ENCODE measurements around the gene GPRC5C.

GPRC5C gene

DNA sequence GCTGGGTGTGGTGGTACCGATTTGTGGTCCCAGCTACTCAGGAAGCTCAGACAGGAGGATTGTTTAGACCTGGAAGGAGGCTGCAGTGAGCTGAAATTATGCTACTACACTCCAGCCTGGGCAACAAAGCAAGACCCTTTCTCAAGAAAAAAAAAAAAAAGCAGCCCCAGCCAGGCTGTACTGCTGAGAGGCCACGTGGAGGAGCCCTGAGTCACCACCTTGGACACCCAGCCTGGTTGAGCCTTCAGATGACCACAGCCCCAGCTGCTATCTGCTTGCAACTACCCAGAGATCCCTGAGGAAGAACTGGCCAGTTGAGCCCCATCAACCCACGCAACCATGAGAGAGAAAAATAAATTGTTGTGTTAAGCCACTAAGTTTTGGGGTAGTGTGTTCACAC lies 23.6 kb upstream of the GPRC5C start:
- DNase-seq, result no peak

DNA sequence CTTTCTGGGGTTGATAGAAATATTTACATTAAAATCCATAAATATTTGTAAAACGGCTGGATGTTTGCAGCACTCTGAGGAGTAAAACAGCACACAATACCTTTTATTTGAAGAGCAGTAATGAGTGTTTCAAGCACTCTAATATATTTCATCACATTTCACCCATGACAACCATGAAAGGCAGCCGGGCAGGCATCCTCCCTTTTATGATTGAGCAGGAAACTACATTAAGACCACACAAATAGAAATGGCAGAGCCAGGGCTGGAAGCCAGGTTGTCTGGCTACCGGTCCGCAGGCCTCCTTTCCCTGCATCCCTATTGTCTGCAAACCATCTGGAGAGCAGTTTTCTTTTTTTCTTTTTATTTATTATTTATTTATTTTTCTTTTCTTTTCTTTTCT lies 23.1 kb upstream of the GPRC5C start:
- DNase-seq, result no peak

DNA sequence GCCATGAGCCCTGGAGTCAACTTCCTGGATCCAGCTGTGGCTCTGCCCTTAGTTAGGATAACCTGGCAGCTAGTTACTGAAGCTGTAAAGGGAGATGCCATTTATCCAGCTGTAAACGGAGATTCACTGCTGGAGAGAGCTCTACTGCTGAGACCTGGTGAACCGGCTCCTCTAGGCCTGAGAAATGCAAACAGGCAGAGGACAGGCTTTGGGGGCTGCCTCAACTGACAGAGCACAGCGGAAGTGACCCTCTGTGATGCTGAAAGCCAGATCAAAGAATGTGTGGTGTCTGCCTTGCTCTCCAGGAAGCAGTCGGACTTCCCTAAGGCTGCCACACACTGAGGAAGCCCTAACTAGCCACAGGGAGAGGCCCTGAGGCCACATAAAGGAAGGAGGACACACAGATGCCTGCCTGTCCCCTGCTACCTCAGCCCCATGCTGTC lies 21.9 kb upstream of the GPRC5C start:
- no peak for DNase-seq

DNA sequence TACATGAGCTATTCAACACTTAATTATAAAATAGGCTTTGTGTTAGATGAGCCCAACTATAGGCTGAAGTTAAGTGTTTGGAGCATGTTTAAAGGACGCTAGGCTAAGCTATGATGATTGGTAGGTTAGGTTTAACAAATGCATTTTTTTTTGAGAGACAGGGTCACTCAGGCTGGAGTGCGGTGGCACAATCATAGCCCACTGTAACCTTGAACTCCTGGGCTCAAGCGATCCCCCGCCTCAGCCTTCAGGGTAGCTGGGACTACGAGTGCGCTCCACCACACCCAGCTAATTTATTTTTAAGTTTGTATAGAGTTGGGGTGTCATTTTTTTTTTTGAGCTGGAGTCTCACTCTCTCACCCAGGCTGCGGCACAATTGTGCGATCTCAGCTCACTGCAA lies 19.3 kb upstream of the GPRC5C start:
- no peak for DNase-seq

DNA sequence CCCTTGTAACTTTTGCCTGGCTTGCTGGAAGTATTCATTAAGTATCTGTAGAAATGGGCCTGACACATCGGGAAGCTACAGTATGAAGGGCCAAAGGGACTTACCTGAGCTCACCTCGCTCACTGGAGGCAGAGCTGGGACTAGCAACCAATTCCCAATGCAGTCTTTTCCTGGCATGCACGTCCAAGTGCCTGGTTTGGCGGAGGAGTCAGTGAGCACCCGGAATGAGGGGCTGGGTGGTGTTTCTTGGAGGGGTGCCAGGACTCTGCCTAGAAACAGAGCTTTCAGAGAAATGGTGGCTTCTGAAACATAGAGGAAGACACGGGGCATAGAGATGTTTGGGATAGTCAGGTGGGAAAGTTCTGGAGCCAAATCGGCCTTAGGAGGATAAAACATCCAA lies 18.4 kb upstream of the GPRC5C start:
- DNase-seq, result no peak

DNA sequence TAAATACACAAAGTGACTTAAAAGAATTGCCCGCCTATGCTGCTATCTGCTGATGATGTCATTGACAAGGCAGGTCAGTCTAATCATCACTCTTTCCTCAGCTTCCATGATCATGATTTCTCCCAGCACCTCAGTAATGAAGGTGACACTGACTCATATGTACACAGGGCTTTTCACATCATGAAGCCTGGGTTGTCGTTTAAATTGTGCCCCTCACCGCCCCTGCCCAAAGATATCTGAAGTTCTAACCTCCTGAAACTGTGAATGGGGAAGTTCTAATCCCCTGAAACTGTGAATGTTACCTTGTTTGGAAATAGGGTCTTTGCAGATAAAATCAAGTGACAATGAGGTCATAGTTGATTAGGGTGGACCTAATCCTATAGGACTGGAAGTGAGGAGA lies 17.4 kb upstream of the GPRC5C start:
- DNase-seq, result no peak

DNA sequence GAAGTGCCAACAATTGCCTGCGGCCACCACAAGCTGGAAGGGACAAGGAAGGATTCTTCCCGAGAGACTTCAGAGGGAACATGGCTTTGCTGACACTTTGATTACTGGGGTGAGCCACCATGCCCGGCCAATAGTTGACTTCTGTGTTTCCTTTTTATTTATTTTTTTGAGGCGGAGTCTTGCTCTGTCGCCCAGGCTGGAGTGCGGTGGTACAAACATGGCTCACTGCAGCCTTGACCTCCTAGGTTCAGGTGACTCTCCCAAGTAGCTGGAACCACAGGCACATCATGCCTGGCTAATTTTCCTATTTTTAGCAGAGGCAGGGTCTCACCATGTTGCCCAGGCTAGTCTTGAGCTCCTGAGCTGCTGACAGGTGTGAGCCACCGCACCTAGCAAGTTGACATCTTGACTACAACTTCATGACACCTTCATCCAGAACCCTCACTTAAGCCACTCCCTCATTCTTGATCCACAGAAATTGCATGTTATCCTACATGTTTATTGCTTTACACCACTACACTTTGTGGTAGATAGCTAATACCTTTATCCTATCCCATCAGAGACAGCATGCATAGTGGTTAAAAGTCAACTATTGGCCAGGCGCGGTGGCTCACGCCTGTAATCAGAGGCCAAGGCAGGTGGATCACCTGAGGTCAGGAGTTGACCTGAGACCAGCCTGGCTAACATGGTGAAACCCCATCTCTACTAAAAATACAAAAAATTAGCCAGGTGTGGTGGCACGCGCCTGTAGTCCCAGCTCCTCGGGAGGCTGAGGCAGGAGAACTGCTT lies 16.1 kb upstream of the GPRC5C start:
- DNase-seq, result no peak

DNA sequence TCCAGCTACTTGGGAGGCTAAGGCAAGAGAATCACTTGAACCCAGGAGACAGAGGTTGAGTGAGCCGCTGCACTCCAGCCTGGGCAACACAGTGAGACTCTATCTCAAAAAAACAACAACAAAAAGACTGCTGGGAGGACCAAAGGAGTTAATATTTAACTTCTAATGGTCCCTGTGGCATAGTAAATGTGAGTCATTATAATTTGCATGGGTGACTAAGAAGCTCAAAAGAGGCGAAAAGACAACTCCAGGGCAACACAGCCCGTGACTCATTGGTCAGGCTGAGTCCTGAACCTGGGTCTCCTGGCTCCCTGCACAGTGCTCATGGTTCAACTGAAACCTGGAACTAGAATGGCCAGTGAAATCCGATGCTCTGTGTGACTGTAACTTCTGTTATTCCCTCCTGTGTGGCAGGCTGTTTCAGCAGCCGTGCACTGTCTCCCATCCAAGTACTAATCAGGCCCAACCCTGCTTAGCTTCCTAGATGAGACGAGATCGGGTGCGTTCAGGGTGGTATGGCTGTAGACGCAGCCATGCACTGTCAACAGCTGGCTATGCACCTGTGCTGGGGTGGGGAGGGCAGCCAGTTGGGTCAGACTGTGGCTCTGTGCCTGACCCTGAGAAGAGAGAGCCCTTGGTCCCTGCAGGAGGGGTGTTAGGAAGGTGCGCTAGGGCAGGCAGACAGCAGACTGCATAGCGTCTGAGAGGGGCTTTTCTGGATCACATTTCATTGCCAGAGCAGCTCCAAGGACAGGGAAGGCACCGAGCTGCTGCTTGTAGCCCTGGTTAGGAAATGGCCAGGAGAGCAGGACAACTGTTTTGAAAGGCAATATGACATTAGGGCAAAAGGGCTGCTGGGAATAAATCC lies 14.5 kb upstream of the GPRC5C start:
- DNase-seq, result no peak

DNA sequence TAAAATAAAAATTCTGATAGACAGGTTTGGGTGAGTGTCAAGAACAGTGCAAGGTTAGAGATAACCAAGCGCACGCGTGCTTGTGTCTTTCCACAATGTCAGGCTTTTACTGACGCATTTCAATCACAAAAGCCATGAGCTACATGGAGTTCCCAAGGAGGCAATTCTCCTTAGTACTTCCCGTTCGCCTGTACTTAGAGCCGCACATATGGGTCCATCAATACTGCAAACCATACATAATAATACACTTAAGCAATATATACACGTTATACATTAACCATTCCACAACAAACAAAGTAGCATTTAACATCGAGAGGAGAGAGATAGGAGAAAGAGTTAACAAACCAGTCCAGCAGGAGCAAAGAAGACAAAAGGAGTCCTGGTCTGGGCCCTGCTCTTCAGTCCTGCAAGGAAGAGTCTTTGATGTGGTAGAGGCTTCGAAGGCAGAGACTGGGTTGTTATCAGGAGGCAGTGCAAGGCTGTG lies 11.9 kb upstream of the GPRC5C start:
- no peak for DNase-seq

DNA sequence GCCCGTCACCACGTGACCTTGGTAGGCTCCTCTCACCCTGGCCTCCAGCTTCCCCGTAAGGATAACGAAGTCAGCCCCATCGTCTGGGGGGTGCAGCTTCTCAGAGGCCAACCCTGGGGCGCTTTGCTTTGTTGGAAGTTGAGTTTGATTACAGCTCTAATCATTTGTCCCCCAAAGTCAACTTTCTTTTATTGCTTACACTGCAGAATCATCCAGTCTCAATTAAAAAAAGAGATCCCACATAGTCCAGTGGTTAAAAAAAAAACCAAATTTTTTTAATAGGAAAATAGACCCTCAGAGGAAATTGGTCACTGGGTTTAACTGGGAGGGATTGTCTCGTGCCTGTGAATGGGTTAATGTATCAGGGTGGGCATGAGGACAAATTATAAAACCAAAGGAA lies 7.8 kb upstream of the GPRC5C start:
- no peak for DNase-seq

DNA sequence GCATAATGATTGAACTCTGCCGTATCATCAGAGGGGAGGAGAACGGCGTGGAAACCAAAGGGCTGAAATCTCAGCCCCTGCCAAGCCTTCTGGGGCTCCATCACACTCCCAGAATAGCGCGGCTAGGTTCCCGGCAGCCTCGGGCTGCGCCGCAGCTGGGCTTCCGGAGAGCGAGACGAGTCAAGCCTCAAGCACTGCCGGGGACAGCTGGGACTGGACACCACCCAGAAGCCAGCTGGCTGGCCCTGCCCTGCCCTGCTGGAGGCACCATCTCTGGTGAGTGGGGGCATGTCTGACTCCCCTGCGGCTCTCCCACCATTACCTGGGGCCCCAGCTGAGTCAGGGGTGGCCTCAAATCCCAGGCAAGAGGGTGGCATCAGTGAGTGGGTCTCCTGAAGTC lies 7.2 kb upstream of the GPRC5C start:
- DNase-seq, result no peak

DNA sequence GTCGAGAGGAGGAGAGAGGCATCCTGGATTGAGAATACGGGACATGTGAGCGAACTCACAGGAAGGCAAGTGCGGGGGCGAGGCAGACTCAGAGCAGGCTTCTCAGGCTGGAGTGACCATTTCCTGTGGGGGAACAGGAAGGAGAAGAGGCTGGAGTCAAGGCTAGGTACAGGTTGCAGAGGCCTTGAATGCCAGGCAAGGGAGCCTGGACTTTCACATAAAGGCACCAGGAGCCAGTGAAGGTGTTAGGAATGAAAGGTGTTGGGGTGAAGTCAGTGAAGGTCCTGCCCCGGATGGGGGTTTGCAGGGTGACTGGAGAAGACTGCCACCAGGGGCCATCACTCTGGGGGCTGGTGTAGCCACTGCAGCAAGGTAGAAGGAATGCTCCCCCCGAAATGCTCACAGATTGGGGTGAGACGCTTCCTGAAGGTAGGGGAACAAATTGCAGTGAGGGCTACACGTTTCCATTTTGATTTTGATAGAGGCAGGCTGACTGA lies 5.3 kb upstream of the GPRC5C start:
- DNase-seq, result no peak

DNA sequence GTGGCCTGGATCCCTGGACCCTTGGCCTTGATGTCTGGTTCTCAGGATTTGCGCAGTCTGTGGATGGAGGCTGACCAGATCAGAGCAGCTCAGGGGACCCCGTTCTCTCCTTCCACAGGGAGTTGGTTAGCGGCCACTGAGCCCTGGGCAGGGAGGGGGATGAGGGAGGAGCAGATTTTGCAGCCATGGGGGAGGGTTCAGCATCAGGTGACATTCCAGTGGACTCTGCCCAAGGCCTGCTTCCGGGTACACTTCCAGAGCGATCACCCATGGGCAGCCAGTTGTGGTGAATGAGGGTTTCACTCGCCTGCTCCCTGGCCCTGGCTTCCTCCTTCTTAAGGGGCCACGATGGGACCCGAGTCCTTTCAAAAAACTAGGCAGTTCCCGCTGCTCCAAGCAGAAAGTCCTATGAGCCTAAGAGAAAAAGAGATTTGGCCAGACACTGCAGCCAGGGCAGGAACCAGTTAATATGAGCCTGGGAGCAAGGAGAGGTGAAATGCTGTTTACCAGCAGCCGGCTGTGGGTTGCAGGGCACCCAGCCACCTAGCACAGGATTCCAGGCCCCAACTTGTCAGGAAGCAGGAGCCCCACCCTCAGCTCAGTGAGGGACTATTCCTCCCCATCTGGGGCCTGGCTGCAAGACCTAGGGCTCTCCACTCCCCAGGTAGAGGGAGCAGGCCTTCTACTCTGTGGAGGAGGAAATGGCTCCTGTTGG lies 4.7 kb upstream of the GPRC5C start:
- DNase-seq, result no peak

DNA sequence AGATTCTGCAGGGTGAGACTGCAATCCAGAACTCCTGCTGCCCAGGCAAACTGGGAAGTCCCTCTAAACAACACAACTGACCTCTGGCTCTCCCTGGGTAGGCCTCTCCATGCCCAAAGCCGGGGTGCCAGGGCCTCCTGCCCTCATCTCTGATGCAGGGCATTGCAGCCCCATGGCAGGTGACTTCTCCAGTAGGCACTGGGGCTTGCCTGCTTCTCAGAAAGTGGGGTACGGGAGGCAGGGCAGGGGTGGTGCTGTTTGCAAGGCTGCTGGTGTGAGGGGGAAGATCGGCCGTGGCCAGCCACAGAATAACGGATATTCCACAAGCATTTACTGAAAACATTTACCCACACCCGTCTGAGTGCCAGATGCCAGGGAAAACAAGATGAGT lies 4.1 kb upstream of the GPRC5C start:
- DNase-seq, result no peak

DNA sequence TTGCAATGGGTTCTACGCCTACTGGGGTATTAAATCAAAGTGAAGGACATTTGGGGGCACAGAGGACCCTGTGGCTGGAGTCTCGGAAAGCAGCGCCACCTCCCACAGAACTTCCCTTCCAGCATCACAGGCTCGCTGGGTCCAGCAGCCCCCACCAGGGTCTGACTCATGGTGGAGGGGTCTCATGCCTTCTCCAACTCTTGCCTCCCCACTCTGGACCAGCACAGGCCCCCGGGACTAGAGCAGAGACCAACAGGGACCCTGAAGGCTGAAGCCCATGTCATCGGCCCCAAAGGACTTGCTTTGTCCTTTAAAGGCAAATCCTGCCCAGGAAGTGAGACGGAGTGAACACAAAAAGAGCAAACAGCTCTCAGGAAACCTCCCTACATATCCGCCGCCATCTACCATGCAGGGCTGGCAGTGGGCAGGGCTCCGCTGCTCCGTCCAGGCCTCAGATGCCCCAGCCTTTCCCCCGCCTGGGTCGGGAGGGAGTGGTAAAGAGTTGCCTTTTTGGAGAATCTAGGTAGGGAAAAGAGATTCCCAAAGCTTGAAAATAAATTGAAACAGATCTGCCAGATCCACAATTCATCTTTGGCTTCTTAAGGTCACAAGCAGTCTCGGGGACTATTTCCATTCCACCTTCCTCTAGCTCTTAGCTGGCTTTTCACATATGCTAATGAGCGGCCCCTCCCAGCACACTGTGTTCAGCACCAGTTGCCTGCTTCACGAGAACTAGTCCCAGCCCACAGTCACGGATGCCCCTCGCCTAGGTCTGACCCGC lies 2.1 kb upstream of the GPRC5C start:
- DNase-seq, result no peak

DNA sequence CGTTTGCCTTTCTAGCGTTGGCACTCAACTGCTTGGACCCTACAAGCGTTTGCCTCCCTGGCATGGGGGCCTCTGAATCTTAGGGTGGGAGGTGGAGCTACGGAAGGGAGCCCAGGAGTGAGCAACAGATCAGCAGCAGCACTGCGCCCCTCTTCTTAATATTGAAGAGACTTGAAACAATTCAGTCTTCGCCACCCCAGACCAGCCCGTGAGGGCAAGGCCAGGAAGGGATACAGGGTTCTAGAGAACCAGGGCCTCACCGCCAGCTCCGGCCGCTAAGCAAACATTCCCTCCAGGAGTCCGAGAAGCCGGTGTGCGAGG lies 1.5 kb upstream of the GPRC5C start:
- DNase-seq, result no peak

DNA sequence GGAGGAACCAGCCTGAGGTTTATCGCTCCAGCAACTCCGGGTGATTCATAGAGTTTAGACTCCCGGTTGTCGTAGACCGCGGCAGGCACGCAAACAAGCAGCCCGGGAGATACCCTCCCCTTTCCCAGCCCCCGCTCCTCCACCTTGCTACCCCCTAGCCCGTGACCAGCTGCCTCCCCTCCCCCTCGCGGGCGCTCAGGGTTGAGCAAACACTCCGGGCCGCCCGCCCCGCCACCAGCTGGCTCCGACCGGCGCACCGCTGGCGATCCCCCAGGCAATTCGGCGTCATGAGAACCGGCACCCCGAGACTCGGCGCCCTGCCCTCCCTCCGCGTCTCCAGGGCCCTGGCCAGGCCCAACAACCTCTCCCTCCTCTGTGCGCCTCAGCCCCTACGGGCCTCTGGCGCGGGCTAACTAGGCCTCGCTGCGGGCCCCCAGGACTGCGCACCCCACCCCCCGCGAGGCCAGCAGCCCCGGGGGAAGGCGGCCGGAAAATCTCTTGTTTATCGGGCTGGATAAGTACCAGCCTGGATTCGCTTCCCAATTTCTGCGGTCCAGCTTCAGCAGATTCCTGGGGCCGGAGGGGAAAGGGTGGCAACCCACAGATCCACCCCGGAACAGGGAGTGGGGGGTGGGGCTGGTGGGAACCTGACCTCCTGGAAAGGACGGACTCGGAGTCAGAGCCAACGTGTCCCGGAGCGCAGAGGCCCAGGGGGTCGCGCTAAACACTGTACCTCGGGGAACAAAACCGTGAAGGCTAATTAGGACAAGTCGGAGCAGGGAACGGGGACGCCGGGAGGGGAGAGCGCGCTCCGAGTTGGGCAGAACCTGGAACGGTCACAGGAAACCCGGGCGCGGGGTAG lies 951 bp upstream of the GPRC5C start:
- peak in 1 of 2 donors; percentile 62 for DNase-seq

DNA sequence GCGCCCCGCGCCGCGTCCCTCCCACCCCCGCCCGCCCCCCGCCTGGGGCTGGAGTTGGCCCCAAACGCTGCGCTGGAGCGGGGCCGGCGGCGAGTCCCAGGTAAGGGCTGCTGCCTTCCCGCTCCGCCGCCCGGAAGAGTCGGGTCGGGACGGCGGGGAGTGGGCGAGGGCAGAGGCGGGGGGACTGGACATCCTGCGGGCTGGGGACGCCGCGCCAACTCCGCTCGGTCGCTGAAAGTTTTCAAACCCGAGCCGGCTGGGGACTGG lies 469 bp downstream of the GPRC5C start:
- DNase-seq, result no peak

DNA sequence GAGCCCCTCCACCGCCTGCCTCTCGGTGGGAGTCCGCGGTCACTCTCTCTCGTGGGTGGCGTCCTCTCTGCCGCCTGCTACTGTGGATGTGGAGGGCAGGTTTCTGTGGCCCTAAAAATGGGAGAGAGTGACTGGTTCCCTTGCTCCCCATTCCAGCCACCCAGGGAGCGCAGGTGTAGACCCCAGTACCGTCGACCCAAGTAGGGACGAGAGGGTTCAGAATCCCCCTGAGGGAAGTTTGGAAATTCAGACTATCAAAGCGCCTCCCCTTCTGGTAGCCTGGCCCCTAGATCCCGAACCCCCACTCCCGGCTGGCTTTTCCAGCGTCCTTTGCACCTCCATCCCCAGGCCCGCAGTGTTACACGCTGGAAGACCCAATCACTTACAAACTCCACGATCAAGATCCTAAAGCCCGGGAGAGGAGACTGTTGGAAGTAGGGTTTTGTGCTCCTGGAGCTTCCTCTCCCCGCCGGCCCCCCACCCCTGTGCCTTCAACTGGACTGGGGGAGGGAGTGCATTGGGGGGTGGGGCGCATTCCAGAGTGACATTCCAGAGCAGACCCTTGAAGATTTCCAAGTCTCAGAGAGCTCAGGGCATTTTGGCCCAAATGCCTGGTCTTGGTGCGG lies 991 bp downstream of the GPRC5C start:
- no peak for DNase-seq

DNA sequence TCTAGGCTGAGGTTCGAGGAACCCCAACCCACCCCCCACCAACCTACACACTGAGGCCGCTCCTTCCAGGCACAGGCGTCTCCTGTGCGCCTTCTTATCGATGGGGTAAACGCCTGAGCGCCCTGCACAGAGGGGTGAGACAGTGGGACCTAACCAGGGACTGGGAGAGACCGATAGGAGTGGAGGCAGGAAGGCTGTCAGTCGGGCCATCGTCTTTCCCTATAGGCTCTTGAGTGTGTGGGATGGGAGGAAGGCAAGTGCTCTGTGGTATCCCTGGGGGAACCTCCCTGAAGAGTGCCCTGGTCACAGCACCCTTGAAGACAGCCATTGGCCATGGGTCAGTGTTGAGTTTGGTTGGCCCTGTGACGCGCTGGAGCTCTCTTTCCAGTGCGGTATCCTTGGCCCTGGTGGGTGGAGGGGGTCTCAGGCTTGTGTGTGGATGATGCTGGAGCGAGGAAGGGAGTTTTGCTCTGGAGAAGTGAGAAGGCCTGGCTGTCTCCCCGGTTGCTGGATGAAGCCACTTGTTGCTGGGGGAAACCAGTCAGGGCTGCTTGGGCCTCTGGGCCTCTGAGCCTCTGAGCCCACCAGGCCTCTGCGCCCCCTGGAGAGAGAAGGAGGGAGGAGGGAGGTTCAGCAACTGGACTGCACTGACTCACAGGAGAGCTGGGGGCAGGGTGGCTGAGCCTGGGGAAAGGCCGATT lies 1.7 kb downstream of the GPRC5C start:
- DNase-seq, result no peak
